Chondrocyte (in vitro differentiated cells): Measurements from ENCODE around the gene SYT10. TPM values are rescaled to one million over a fixed set of nuclear protein-coding genes. Genes with fewer than 3 reads are reported as not detected.

ENCODE experiments used
- DNase-seq: peaks from one replicate; pipeline ENCODE4 v3.0.0; 2021; ENCODE audit warnings: mixed read lengths, low spot score
- H3K27ac Mint-ChIP-seq: one replicate; pipeline ENCODE4 v1.8.0; 2021; ENCODE audit warnings: mild to moderate bottlenecking, moderate library complexity, mixed read lengths; ENCODE audit not compliant: unreplicated experiment
- H3K27me3 Mint-ChIP-seq: 2 replicates; pipeline ENCODE4 v1.8.0; 2021; ENCODE audit warnings: low read depth, mixed read lengths
- H3K36me3 Mint-ChIP-seq: 2 replicates; pipeline ENCODE4 v1.8.0; 2021; ENCODE audit warnings: low read depth, mixed read lengths
- H3K4me1 Mint-ChIP-seq: 2 replicates; pipeline ENCODE4 v1.8.0; 2021; ENCODE audit warnings: low read depth, mild to moderate bottlenecking, mixed read lengths
- H3K4me3 Mint-ChIP-seq: one replicate; pipeline ENCODE4 v1.8.0; 2021; ENCODE audit warnings: mild to moderate bottlenecking, moderate library complexity, mixed read lengths; ENCODE audit not compliant: unreplicated experiment
- H3K9me3 Mint-ChIP-seq: 2 replicates; pipeline ENCODE4 v1.8.0; 2021; ENCODE audit warnings: low read depth, mixed read lengths
- total RNA-seq: library from RNA; stranded (reverse); gene quantifications from 3 replicates; pipeline ENCODE4 v1.2.1, GENCODE V29; 2021
- TF ChIP-seq, protein P1 (sequence below): fragments of 200-600 bp; sonication (generic); IDR thresholded peaks from 2 replicates; pipeline ENCODE4 v1.5.0; 2021; ENCODE audit warnings: antibody characterized with exemption, mild to moderate bottlenecking, moderate library complexity

Gene SYT10
- total RNA-seq, 1 donor from 2014 or later, result not detected

DNA sequence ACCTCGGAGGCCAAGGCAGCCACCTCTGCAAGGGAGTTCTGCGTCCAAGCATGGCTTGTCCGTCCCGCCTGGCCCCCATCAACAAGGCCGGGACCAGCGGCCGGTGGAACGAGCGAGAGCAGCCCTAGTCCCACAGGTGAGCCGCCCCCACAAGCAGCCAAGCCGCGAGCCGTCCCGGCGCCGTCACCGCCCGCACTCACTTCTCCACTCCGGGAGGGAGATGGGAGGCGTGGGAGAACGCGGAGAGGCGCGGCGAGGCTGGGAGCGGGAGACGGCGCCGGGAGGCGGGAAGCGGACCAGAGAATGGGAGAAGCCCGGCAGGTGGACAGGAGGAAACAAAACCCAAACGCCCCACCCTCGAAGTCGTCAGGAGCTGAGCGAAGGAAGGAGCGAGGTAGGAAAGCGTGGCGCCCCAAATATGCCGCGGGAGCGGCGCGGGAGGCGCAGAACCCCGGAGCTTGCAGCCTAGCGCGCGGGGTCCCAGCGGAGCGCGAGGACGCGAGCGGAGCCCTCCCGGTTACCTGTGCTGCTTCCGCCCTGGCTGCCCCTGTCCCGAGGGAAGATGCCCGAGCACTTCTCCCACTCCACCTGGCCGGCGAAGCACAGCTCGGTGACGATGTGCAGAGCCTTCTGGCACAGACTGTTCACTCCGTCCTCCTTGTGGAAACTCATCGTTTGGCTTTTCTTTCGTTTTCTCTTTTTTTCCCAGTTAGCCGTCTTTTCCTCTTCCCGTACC is 600 bp downstream of the SYT10 start:
- Mint-ChIP-seq H3K36me3 (peaks cover 2% of the 10 kb centered on the region), H3K27ac (no peak overlapping the region), H3K9me3 (no peaks in the 10 kb centered on the region), H3K4me3 (peak overlapping the region; percentile 79), H3K27me3 (peaks cover 59% of the 10 kb centered on the region), H3K4me1 (peaks cover 11% of the 10 kb centered on the region)
- TF ChIP-seq, protein P1, sequence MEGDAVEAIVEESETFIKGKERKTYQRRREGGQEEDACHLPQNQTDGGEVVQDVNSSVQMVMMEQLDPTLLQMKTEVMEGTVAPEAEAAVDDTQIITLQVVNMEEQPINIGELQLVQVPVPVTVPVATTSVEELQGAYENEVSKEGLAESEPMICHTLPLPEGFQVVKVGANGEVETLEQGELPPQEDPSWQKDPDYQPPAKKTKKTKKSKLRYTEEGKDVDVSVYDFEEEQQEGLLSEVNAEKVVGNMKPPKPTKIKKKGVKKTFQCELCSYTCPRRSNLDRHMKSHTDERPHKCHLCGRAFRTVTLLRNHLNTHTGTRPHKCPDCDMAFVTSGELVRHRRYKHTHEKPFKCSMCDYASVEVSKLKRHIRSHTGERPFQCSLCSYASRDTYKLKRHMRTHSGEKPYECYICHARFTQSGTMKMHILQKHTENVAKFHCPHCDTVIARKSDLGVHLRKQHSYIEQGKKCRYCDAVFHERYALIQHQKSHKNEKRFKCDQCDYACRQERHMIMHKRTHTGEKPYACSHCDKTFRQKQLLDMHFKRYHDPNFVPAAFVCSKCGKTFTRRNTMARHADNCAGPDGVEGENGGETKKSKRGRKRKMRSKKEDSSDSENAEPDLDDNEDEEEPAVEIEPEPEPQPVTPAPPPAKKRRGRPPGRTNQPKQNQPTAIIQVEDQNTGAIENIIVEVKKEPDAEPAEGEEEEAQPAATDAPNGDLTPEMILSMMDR, result no peak
- no peak for DNase-seq

DNA sequence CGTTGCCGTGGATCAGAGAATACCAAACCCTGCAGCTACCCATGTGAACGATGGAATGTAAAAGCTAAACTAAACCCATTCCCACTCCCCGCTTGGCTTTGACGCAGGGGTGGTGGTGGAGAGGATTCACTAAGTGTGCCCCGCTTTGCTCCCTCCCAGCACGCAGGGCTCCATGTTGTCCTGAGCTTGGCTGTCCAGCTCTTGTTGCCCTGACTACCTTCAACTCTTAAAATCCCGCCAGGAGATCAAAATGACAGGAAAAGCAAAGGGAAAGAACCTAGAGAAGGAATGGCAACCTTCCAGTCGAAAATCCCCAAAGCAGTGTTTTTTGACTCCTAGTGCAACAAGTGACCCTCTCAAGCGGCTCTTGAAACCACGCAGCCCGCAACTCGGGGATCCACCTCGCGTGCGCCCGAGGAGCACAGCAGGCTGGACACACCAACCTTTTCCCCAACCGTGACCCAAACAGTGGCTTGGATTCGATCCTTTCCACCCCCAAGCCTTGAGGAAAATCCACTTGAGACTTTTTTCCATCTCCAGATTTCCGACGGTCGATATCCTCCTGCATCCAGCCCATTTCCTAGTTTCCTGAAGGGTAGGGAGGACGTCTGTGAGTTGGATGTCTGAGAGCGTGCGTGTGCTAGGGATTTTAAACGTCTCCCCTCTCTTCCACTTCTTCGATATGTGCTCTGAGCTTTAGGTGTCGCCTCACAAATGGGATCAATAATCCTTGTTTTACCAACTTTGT is 1.4 kb downstream of the SYT10 start:
- no peaks in the 10 kb centered on the region for H3K9me3 Mint-ChIP-seq

DNA sequence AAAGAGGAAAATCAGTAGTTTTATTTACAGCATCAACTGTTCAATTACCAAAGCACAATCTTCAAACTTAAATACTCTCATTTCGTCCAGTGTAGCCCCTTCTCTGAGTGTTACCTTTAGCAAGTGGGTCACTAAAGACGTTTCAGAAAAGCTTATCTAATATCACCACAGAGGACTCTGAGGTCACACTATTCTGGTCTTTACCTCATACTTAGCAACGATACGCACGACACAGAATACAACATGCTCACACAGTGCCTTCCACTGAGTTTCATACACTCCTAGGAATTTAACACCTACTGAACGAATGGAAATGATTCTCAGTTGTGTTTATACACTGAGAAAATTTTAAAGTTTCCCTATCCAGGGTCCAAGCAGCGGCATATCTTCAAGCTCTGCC is 2.0 kb downstream of the SYT10 start:
- peaks cover 50% of the 10 kb centered on the region for H3K27me3 Mint-ChIP-seq
- no peak overlapping the region for H3K27ac Mint-ChIP-seq
- peaks cover 11% of the 10 kb centered on the region for H3K4me1 Mint-ChIP-seq
- H3K4me3 Mint-ChIP-seq, result no peak overlapping the region
- peaks cover 2% of the 10 kb centered on the region for H3K36me3 Mint-ChIP-seq
- no peak for DNase-seq
- TF ChIP-seq, protein P1, result no peak
- H3K9me3 Mint-ChIP-seq, result no peaks in the 10 kb centered on the region

More for the DNA sequence above, 1.4 kb downstream of the SYT10 start:
- H3K36me3 Mint-ChIP-seq, result peaks cover 2% of the 10 kb centered on the region
- peaks cover 53% of the 10 kb centered on the region for H3K27me3 Mint-ChIP-seq
- H3K4me3 Mint-ChIP-seq, result peak overlapping the region; percentile 79
- H3K27ac Mint-ChIP-seq, result no peak overlapping the region
- no peak for DNase-seq
- peaks cover 11% of the 10 kb centered on the region for H3K4me1 Mint-ChIP-seq
- TF ChIP-seq, protein P1, result no peak

DNA sequence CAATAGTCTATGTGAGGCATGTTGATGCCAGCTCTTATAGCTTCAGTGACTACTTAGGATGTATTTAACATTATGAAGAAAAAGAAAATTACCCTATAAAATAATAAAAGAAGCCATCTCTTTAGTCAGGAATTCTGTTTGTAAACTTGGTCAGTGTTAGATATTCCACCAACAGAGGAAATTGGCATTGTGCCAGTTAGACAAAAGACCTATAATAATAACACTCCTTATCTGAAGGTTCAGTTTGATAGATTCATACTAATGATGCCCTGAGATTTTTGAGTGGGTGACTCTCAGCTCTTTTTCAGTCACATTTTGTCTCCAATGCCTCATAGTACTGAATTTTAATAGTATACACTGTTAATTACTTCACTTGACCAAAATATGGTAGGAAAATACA is 6.6 kb downstream of the SYT10 start:
- Mint-ChIP-seq H3K27me3 (peaks cover 21% of the 10 kb centered on the region), H3K36me3 (no peaks in the 10 kb centered on the region), H3K4me1 (no peaks in the 10 kb centered on the region), H3K9me3 (no peaks in the 10 kb centered on the region), H3K27ac (no peak overlapping the region), H3K4me3 (no peak overlapping the region)
- no peak for DNase-seq
- TF ChIP-seq, protein P1, result no peak

DNA sequence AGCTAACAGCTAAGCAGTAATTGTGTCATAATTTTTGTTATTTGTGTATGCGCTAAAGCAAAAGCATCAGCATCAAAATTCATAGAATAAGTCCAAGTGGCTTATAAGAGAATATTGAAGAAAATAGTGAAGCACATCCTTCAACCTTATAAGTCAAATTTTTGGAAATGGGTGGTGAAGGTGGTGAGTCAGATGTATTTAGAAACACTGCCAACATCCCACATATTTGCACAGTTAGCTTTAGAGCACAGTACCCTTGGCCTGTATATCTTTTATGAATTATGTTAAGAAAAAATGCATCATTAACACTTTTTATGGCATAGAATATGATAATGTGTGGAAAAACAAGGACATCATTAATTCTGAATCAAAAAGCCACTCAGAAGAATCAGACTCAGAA is 8.0 kb downstream of the SYT10 start:
- DNase-seq, result no peak
- Mint-ChIP-seq H3K36me3 (no peaks in the 10 kb centered on the region), H3K4me1 (no peaks in the 10 kb centered on the region), H3K27me3 (peaks cover 8% of the 10 kb centered on the region), H3K27ac (no peak overlapping the region), H3K9me3 (peaks cover 2% of the 10 kb centered on the region), H3K4me3 (no peak overlapping the region)
- TF ChIP-seq, protein P1, result no peak
